ENCODE measurements around the gene C4A.

C4A gene

GRCh38 chr6:31970604-31971271 lies 11.1 kb upstream of the C4A start (continued):
- TF ChIP-seq ZNF18 (tag by site-specific recombination; IDR thresholded peaks at IDR 0.05) (no peak), ATF2 (tag by site-specific recombination; IDR thresholded peaks at IDR 0.05; ENCODE audit: low read depth) (peak; percentile 34; the same call in 1 of the 2 replicates), PRDM10 (tag by site-specific recombination; IDR thresholded peaks at IDR 0.05) (peak; percentile 82), ZNF157 (tag by site-specific recombination; IDR thresholded peaks at IDR 0.05) (no peak), ZBTB20 (tag by site-specific recombination; IDR thresholded peaks at IDR 0.05) (peak; percentile 12; the same call in 1 of the 2 replicates), ZNF629 (tag by site-specific recombination; IDR thresholded peaks at IDR 0.05) (peak; percentile 91), GLIS1 (tag by site-specific recombination; IDR thresholded peaks at IDR 0.05) (peak; percentile 64), ZIC2 (tag by site-specific recombination; IDR thresholded peaks at IDR 0.05) (0 out of 2 replicates have a peak, but pooled peaks have one; percentile 33), ZNF354C (tag by site-specific recombination; IDR thresholded peaks at IDR 0.05; ENCODE audit: borderline replicate concordance, low read depth) (no peak), ZNF248 (tag by site-specific recombination; IDR thresholded peaks at IDR 0.05) (no peak), PATZ1 (tag by site-specific recombination; IDR thresholded peaks at IDR 0.05) (peak; percentile 35; the same call in 1 of the 2 replicates), ZNF341 (tag by site-specific recombination; IDR thresholded peaks at IDR 0.05; ENCODE audit: low read depth) (0 out of 2 replicates have a peak, but pooled peaks have one; percentile 11)

GRCh38 chr6:31971279-31971992 lies 10.4 kb upstream of the C4A start:
- H3K4me3 ChIP-seq (ENCODE audit: low read depth, low read length) = peak overlapping the region; percentile 83
- CTCF ChIA-PET = interaction anchor here (0.6 to 2.1 kb wide), 5 partner anchors 10 to 1787 kb away, joined by 3 to 10 read pairs (median 4); partner anchors contain the start of genes NELFE and SKIC2
- POLR2A ChIA-PET = interaction anchor here (0.6 to 4.6 kb wide), 28 partner anchors 9 to 1000 kb away, joined by 3 to 64 read pairs (median 5); partner anchors contain the start of genes C6orf47, CLIC1, CSNK2B and EHMT2
- H3K36me3 ChIP-seq (ENCODE audit: control insufficient read depth in 2 of 2, insufficient read depth in 1 of 2, low read length in 2 of 2) = peaks cover 3 to 50% of the 10 kb centered on the region in 2 experiments; a peak in 2 of 3 replicates
- peaks cover 5% of the 10 kb centered on the region for H3K4me1 ChIP-seq (ENCODE audit: control insufficient read depth, insufficient read depth, low read length)
- no peaks in the 10 kb centered on the region for H3K9me3 ChIP-seq (ENCODE audit: control insufficient read depth, insufficient read depth, low read depth, low read length)
- peak overlapping the region; percentile 74 for H3K27ac ChIP-seq (ENCODE audit: extremely low read depth, low read depth, low read length)
- no peak for TF ChIP-seq ZNF621 (tag by site-specific recombination; IDR thresholded peaks at IDR 0.05)
- no peak for TF ChIP-seq ZNF555 (tag by site-specific recombination; conservative IDR thresholded peaks at IDR 0.05)
- TF ChIP-seq MZF1 (tag by site-specific recombination; IDR thresholded peaks at IDR 0.05; ENCODE audit: borderline replicate concordance) = 0 out of 2 replicates have a peak, but pooled peaks have one; percentile 44
- TF ChIP-seq ZNF184 (tag by site-specific recombination; IDR thresholded peaks at IDR 0.05) = 0 out of 2 replicates have a peak, but pooled peaks have one; percentile 8
- TF ChIP-seq ZNF148 (tag by site-specific recombination; IDR thresholded peaks at IDR 0.05; ENCODE audit: borderline replicate concordance) = no peak
- no peak for TF ChIP-seq KLF1 (tag by site-specific recombination; IDR thresholded peaks at IDR 0.05)
- peak; percentile 65; the same call in 1 of the 2 replicates for TF ChIP-seq ZNF223 (tag by site-specific recombination; IDR thresholded peaks at IDR 0.05)
- peak; percentile 58; the same call in 1 of the 2 replicates for TF ChIP-seq ZNF558 (tag by site-specific recombination; IDR thresholded peaks at IDR 0.05)
- TF ChIP-seq ZNF23 (tag by site-specific recombination; IDR thresholded peaks at IDR 0.05; ENCODE audit: borderline replicate concordance) = no peak

All from HEK293 (cell line).